ENCODE data around the gene STK31.
"Not testable (repeated sequence)": the region's sequence is repeated elsewhere in the genome, so short reads cannot be mapped to it uniquely, and the experiment has no call there.

STK31 gene

DNA sequence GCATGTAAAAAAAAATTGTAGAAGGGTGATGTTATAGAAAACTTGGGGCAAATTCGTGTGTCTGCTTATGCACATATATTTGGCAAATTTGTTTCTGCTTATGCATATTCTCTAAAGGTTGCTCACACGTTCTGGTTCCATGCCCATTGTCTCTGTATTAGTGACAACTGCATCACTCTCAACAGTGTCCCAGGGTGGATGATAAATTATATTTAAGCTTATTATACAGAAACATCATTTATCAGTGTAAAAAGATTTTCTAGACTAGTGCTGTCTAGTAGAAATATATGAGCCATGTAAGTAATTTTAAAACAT is 4.1 kb downstream of the STK31 start:
- DNase-seq: no peak

DNA sequence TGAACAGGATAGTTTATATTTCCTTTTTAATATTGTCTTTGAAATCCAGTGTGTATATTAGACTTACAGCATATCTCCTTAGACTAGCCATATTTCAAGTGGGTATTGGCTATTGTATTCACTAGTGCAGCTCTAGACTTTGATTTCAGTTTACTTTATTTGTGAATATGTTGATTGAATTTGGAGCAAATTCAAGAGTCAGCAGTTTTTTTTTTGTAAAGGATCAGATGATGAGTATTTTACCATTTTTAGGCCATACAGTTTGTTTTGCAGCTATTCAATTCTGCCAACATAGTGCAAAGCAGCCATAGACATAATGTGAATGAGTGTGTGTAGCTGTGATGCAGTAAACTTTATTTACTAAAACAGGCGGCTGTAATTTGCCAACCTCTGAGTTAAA is 4.6 kb downstream of the STK31 start:
- no peak for DNase-seq

DNA sequence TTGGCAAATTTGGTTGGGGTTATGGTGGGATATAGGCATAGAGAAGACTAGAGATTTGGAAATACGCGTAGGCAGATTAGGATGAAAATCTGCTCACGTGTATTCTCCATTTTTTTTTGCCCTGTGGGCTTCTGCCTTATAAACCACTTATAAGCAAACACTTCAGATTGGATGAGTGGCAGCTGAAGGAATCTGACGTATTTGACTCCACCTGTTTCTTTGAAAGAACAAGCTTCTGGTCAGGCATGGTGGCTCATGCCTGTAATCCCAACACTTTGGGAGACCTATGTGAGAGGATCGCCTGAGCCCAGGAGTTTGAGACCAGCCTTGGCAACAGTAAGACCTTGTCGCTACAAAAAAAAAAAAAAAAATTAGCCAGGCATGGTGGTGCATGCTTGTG is 5.1 kb downstream of the STK31 start:
- no peak for DNase-seq

DNA sequence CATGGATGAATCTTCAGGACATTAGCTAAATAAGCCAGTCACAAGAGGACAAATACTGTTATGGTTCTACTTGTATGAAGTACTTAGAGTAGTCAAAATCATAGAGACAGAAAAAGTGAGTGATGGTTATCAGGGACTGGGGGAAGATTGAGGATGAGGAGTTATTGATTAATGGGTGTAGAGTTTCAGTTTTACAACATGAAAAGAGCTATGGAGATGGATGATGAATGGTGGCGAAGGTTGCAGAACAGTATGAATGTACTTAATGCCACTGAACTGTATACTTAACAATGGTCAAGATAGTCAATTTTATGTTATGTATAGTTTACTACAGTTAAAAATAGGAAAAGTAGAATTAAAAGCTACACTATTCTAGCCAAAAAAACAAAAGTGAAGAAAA is 7.8 kb downstream of the STK31 start:
- no peak for DNase-seq

DNA sequence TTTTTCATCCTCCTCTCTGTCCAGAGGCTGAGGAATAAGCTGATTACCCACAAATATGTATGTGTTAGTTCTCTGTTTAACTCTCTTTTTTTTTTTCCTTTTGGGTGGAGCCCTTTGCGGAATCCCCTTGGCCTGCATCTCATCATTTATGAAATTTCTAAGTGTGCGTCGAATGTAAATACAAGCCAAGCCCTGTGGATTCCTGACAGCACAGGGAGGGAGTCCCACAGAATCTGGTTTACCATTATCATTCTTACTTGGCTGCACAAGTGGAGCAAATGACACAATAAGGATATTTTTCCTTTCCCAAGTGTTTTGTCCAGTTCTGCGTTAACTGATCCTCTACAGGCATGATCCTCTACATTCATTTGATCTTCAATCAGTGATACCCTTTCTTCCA is 11.4 kb downstream of the STK31 start:
- DNase-seq: no peak

DNA sequence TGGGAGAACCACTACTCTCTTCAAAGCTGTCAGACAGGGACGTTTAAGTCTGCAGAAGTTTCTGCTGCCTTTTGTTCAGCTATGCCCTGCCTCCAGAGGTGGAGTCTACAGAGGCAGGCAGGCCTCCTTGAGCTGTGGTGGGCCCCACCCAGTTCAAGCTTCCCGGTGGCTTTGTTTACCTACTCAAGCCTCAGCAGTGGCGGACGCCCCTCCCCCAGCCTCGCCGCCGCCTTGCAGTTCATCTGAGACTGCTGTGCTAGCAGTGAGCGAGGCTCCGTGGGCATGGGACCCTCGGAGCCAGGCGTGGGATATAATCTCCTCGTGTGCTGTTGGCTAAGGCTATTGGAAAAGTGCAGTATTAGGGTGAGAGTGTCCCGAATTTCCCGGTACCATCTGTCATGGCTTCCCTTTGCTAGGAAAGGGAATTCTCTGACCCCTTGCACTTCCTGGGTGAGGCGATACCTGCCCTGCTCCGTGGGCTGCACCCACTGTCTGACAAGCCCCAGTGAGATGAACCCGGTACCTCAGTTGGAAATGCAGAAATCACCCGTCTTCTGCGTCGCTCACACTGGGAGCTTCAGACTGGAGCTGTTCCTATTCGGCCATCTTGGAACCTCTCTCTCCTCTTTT is 12.7 kb downstream of the STK31 start:
- not testable (repeated sequence) for DNase-seq

DNA sequence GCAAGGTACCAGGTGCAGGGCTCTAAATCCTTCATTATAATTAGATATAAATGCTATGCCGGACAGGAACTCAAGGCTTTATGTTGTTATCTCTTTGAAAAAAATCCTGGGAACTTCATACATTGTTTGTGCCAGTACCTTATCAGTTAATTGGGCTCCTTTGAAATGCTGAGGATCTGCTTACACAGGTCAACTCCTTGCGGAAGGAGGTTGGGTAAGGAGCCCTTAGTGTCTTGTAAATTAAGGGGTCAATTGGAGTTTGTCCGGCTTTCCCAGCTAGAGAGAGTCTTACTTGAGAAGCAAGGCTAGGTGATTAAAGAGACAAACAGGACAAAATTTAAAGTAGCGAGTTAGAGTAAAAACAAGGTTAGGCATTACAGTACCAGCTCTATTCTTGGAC is 14.1 kb downstream of the STK31 start:
- DNase-seq: not testable (repeated sequence)

DNA sequence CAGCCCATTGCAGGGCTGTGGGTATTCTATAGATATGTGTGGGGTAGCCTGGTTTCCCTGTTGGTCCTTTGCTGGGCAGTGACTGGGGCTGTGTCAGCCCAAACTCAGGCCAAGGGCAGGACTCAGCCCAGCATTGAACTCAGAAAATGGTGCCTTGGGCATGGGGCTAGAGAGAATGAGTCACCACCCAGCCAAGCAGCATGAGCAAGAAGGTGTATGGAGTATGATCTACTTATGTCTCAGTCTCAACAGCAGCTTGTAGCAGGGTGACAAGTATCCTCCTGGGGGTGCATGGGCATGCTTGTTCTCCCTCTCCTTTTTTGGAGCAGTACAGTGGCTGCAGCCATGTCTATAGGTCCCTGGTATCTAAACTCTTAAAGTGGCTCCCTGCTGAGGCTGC is 32.0 kb downstream of the STK31 start:
- DNase-seq: no peak

DNA sequence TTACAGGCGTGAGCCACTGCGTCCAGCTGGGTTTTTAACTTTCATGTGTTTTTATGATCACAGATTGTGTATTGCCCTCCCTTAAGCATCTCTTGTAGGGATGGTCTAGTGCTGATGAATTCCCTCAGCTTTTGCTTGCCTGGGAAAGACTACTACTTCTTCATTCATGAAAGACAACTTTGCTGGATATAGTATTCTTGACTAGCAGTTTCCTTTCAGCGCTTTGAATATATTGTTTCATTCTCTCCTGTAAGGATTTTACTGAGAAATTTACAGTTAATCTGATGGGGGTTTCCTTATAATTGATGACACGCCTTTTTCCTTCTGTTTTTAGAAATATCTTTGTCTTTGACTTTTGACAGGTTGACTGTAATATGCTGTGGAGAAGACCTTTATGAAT is 33.2 kb downstream of the STK31 start:
- DNase-seq: no peak

DNA sequence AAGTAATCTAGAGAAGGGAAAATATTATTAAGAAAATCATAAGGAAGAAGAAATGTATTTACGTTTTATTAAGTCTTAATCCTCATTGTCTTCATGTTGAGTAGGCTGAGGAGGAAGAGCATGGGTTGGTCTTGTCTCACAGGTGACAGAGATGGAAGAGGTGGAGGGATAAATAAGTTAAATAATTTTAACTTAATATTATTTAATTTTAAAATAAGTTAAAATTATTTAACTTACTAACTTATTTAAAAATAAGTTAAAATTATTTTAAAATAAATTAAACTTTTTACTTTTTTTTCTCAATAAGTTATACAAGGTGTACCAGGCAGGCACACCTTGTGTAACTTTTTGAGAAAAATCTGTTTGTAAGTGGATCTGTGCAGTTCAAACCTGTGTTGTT is 36.6 kb downstream of the STK31 start:
- DNase-seq: no peak

DNA sequence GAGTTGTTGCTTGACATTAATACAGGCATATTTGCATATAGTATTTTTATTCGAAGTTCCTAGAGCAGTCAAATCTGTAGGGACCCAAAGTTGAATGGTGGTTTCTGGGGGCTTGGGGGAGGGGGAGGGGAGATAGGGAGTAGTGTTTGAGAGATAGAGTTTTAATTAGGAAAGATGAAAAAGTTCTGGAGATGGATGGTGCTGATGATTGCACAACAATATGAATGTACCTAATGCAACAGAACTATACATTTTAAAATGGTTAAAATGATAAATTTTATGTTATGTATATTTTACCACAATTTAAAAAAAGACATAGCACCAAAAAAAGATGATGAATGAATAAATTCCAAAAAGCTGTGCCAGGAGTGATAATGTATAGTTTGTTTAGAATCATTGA is 41.8 kb downstream of the STK31 start:
- DNase-seq: no peak

DNA sequence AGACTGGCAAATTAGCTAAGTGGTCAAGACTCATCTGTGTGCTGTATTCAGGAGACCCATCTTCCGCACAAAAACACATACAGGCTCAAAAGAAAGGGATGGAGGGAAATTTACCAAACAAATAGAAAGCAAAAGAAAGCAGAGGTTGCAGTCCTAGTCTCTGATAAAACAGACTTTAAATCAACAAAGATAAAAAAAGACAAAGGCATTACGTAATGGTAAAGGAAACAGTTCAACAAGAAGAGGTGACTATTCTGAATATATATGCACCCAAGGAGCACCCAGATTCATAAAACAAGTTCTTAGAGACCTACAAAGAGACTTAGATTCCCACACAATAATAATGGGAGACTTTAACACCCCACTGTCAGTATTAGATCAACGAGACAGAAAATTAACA is 48.8 kb downstream of the STK31 start:
- DNase-seq: not testable (repeated sequence)

DNA sequence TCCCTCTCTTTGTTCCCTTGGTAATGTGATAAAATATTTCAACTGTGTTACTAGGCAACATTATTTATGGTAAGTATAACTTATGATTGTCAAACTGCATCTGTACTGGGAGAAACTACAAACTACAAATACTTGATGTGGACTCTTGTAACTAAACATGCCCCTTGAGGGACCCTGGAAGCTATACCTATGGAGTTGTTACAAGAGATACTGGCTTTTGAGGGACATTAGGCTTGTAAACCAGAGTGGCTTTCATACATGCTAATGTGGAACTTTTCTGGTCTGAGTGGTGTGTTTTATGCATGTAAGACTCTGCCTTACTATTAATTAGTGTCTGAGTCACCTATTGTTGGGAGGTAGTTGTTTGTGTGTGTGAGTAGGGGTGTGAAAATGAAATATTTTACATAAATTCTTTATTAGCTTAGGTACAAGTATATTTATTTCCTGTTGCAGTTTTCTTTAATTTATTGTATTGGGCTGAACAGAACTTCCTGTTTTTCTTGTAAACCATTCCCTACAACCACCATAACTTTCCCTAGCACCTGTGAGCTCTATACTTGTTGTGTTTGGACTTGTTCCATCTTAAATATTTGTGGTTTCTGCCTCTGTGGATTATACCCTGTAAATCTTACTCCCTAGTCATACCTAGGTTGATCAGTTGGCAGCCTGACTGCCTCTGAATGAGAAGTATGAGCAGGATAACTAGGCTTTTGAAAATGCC is 49.8 kb downstream of the STK31 start:
- no peak for DNase-seq

DNA sequence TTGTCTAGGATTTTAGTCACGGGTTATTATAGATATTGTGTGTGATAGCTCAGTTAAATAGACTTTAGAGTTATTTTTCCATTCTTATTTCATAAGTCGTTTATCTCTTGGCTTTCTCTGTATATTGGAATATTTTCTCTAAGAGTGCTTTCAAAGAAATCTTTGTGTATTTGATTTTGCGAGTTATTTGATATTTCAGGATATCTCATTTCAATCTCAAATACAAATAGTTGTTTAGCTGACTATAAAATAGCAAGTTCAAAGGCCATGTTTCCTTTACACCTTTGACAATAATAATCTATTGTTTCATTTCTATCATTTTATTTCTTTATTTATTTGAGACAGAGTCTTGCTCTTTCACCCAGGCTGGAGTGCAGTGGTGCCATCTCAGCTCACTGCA is 55.9 kb downstream of the STK31 start:
- no peak for DNase-seq

DNA sequence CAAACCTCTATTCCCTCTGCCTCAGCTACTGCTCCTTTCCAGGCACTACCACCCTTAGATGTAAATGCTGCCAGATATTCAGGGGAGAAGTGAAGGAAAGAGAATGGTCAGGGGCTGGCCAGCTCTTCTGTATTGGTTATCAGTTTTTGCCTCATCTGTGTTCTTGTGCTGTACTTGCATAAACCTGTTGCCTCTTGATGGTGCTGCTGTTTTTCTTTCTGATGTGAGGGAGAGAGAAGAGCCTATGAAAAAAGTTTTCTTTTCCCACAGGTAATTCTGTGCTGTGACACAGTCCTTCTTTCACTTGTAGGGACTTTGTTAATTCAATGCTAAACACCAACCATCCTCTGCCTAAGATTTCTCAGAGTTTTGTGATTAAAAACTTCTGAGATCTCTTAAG is 57.5 kb downstream of the STK31 start:
- DNase-seq: no peak

DNA sequence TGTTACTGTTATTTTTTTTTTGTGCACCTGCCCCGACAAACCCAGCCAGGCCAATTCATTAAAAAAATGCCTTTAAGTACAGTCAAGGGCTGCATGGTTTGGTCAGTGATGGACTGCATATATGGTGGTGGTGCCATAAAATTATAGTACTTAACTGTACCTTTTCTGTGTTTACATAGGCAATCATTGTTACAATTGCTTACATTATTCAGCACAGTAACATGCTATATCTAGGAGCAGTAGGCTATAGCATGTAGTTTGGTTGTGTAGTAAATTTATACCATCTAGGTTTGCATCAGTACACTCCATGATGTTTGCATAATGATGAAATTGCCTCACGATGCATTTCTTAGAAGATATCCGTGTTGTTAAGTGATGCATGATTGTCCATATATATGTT is 58.0 kb downstream of the STK31 start:
- DNase-seq: no peak

DNA sequence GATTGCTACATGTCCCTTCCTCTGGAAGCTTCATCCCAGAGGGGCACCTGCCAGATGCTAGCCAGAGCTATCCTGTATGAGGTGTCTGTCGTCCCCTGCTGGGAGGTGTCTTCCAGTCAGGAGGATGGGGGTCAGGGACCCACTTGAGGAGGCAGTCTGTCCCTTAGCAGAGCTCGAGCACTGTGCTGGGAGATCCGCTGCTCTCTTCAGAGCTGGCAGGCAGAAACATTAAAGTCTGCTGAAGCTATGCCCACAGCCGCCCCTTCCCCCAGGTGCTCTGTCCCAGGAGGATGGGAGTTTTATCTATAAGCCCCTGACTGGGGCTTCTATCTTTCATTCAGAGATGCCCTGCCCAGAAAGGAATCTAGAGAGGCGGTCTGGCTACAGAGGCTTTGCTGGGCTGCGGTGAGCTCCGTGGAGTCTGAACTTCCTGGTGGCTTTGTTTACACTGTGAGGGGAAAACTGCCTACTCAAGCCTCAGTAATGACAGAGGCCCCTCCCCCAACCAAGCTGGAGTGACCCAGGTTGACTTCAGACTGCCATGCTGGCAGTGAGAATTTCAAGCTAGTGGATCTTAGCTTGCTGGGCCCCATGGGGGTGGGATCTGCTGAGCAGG is 69.3 kb downstream of the STK31 start:
- not testable (repeated sequence) for DNase-seq

DNA sequence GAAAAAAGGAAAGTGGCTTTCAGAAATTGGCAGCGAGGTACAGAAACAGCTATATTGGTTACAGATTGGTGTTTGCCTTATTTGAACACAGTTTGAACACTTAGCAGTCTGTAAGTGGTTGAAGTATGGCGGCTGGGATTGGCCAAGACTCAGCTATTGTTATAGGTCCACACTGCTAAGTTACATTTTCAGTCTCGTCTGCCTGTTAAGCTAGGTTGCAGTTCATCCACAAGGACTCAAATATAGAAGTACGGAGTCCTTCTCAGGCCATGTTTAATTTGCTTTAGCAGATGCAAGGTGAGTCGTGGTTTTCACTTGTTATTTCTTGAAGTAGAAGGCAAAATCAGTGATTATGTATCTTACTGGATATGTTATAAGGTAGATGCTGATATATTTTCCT is 73.1 kb downstream of the STK31 start:
- no peak for DNase-seq

DNA sequence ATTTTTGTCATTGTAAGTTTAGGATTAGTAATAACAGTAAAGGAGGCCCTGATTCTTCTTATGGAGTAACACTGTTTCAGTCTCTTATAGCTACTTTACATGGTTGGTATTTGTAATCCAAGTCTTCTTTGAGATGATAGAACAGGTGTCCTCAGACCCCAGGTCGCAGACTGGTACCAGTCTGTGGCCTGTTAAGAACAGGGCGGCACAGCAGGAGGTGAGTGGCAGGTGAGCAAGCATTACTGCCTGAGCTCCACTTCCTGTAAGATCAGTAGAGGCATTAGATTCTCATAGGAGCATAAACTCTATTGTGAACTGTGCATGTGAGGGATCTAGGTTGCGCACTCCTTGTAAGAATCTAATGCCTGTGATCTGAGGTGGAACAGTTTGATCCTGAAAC is 77.3 kb downstream of the STK31 start:
- no peak for DNase-seq

DNA sequence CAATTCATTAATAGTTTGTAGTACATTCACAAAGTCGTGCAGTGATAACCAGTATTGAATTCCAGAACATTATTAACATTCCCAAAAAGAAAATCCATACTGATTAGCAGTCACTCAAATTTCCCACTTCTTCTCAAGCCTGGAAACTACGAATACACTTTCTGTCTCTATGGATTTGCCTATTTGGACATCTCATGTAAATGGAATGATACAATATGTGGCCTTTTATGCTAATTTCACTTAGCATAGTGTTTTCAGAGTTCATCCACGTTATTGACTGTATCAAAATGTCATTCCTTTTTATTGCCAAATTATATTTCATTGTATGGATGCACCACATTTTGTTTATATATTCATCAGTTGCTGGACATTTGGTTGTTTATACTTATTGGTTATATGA is 78.8 kb downstream of the STK31 start:
- DNase-seq: no peak

DNA sequence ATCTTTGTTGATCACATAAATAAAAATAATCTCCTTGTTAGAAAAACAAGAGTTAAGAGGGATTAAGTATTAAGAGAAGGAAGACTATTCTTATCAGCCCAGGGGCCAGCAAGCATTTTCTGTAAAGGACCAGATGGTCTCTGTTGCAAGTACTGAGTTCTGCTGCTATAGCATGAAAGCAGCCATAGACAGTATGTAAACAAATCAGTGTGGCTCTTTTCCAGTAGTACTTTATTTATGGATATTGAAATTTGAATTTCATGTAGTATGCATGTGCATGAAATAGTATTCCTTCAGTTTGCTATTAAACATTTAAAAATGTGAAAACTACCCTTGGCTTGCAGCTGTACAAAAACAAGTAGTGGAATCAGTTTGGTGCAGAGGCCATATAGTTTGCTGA is 81.7 kb downstream of the STK31 start:
- no peak for DNase-seq

DNA sequence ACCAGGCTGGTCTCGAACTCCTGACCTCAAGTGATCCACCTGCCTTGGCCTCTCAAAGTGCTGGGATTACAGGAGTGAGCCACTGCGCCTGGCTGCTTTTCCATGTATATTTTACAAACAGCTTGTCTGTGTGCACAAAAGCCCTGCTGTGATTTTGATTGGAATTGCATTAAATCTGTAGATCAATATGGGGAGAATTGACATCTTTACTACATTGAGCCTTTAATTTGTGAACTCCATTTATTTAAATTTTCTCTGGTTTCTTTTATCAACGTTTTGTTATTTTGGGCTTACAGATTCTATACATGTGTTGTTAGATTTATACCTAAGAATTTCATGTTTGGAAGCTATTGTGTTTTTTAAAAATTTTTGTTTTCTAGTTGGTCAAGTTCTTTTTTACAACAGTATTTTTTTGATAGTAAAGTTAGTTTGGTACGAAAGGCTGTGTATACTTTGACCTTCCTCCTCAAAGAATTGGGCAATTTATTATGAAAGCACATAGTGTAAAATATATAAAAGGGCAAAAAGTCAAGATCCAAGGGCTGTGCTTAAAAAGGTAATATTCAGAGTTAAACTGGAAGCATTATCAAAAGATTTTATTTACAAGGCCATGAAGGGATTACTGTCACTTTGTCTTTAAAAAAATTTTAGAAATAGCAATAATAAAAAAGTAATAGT is 92.8 kb downstream of the STK31 start:
- no peak for DNase-seq

DNA sequence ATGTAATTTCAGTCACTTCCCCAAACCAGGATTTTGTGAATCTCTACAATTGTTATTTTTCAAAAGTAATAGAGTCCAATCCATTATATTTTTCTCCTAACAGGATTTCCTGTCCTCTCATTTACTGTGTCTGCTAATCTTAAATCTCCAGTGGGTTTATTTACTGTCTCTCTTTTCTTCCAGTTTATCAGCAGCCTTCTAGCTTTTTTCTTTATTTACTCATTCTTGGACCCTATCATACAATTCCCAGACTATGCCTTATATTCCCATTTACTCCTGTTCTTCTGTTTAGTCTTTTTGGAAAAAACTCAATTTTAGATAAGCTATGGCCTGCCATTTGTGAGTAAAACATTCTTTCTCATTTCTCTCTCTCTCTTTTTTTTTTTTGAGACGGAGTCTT is 94.7 kb downstream of the STK31 start:
- DNase-seq: no peak

DNA sequence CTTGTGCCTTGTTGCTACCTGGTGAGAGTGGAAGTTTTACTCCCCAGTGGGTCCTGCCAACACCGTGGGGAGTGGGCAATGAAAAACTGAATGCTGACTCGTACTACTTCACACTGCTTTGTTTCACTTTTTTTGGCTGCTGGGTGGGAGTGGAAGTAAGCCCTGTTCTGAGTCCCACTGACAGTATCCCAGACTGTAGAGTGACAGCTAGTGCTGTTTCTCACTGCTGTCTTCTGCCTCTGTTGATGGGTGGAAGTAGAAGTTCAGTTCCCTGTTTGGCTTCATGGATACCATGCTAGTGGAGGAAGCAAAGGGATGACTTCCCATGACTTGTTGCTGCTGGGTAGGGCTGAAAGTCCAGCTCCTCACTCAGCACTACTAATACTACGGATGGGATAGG is 98.4 kb downstream of the STK31 start:
- DNase-seq: no peak
